D721Med (cell line): ENCODE measurements around the gene CINP.
"Not testable (repeated sequence)": the region's sequence is repeated elsewhere in the genome, so short reads cannot be mapped to it uniquely, and the experiment has no call there.

Experiments
- DNase-seq: peaks from one replicate; pipeline ENCODE4 v3.0.0; 2011; ENCODE audit warnings: low spot score; ENCODE audit not compliant: insufficient read length
- FAIRE-seq: peaks from 2 replicates; lab custom pipeline; 2011; peaks lifted over from hg19 to GRCh38; lab: Jason Lieb, UNC
- CTCF ChIP-seq: IDR thresholded peaks from 2 replicates; pipeline ENCODE4 v1.5.1; 2012; ENCODE audit warnings: mild to moderate bottlenecking, control low read depth; ENCODE audit not compliant: insufficient read depth; ENCODE audit errors: missing control alignments

The CINP gene

GRCh38 chr14:102333795-102334705, 28.6 kb downstream of the CINP start:
- DNase-seq (no peak), FAIRE-seq (no peak)
- TF ChIP-seq CTCF, result no peak

GRCh38 chr14:102333390-102333789, 29.3 kb downstream of the CINP start:
- FAIRE-seq (no peak), DNase-seq (no peak)
- TF ChIP-seq CTCF, result no peak

GRCh38 chr14:102330806-102331205, 31.9 kb downstream of the CINP start:
- no peak for FAIRE-seq
- no peak for TF ChIP-seq CTCF

GRCh38 chr14:102329381-102329780, 33.3 kb downstream of the CINP start:
- FAIRE-seq, DNase-seq: not testable (repeated sequence)

More at GRCh38 chr14:102330806-102331205, 31.9 kb downstream of the CINP start:
- no peak for DNase-seq

- no peak for TF ChIP-seq CTCF
- DNase-seq (no peak), FAIRE-seq (no peak)
Measured at GRCh38 chr14:102326583-102326982, 36.1 kb downstream of the CINP start.

- FAIRE-seq (no peak), DNase-seq (no peak)
- no peak for TF ChIP-seq CTCF
Measured at GRCh38 chr14:102325791-102326345, 36.8 kb downstream of the CINP start.

GRCh38 chr14:102323102-102323501, 39.6 kb downstream of the CINP start:
- no peak for DNase-seq
- FAIRE-seq, result no peak
- TF ChIP-seq CTCF, result peak; percentile 64
